Activated CD8-positive, alpha-beta T cell treated with anti-CD3 and anti-CD28 coated beads for 36 hours (primary cell): Measurements from ENCODE around the gene RARRES2. TPM values are rescaled to one million over a fixed set of nuclear protein-coding genes. Genes with fewer than 3 reads are reported as not detected.
"Not testable (repeated sequence)": the region's sequence is repeated elsewhere in the genome, so short reads cannot be mapped to it uniquely, and the experiment has no call there.

Source experiments
- ATAC-seq: fragments of 200-7000 bp; cut with Tn5 transposase; one replicate; pipeline ENCODE4 v1.10.0; 2021; ENCODE audit warnings: mild to moderate bottlenecking, moderate library complexity
- CTCF ChIA-PET: fragments of 350-600 bp; sonication (Branson Sonifier 250); formaldehyde crosslinking; loops from one replicate; lab custom pipeline; 2021; ENCODE audit warnings: antibody characterized with exemption; lab: Charles Lee
- POLR2A ChIA-PET: fragments of 350-600 bp; sonication (Branson Sonifier 250); formaldehyde crosslinking; loops from one replicate; lab custom pipeline; 2021; ENCODE audit warnings: antibody characterized with exemption; lab: Charles Lee
- DNase-seq: peaks from one replicate; pipeline ENCODE4 v3.0.0-alpha.2; 2020
- H3K27ac Mint-ChIP-seq: one replicate; pipeline ENCODE4 v1.8.0; 2021; ENCODE audit warnings: mild to moderate bottlenecking, mixed read lengths
- H3K27me3 Mint-ChIP-seq: one replicate; pipeline ENCODE4 v1.8.0; 2021; ENCODE audit warnings: mixed read lengths
- H3K36me3 Mint-ChIP-seq: one replicate; pipeline ENCODE4 v1.8.0; 2021; ENCODE audit warnings: low read depth, mixed read lengths
- H3K4me1 Mint-ChIP-seq: one replicate; pipeline ENCODE4 v1.8.0; 2021; ENCODE audit warnings: low read depth, mixed read lengths
- H3K4me3 Mint-ChIP-seq: one replicate; pipeline ENCODE4 v1.8.0; 2021; ENCODE audit warnings: mild to moderate bottlenecking, moderate library complexity, mixed read lengths
- H3K9me3 Mint-ChIP-seq: one replicate; pipeline ENCODE4 v1.8.0; 2021; ENCODE audit warnings: mixed read lengths
- CTCF ChIP-seq: fragments of 200-600 bp; IDR thresholded peaks from one replicate; pipeline ENCODE4 v1.8.0; 2022; ENCODE audit warnings: antibody characterized with exemption, mild to moderate bottlenecking
- intact Hi-C: fragments of 100-400 bp; cut with micrococcal nuclease; formaldehyde crosslinking; loops from one replicate; pipeline ENCODE4 v1.10.0; 2022
- total RNA-seq, 2 experiments: library from RNA; stranded (reverse); gene quantifications; one replicate each; pipeline ENCODE4 v1.2.3, GENCODE V29; 2021

Gene RARRES2
- total RNA-seq, 2 experiments from 2014 or later, result not detected

GRCh38 chr7:150308575-150308974 is 32.9 kb downstream of the RARRES2 start:
- ChIA-PET POLR2A (interaction anchor here (1.4 kb wide), 1 partner anchor 12 kb away, joined by 6 read pairs; no protein-coding TSS in a partner anchor), CTCF (no interaction called here)
- H3K27ac Mint-ChIP-seq, result no peak overlapping the region
- no peak for DNase-seq
- no peak overlapping the region for H3K4me3 Mint-ChIP-seq
- no peak for ATAC-seq
- intact Hi-C loops, result no loop called here
- peaks cover 7% of the 10 kb centered on the region for H3K4me1 Mint-ChIP-seq
- no peaks in the 10 kb centered on the region for H3K36me3 Mint-ChIP-seq
- H3K9me3 Mint-ChIP-seq, result no peaks in the 10 kb centered on the region
- H3K27me3 Mint-ChIP-seq, result no peaks in the 10 kb centered on the region
- TF ChIP-seq CTCF, result no peak

- no peak overlapping the region for H3K4me3 Mint-ChIP-seq
- DNase-seq (no peak), ATAC-seq (no peak)
- no peak for TF ChIP-seq CTCF
- H3K27me3 Mint-ChIP-seq, result no peaks in the 10 kb centered on the region
- no peaks in the 10 kb centered on the region for H3K9me3 Mint-ChIP-seq
- H3K36me3 Mint-ChIP-seq, result no peaks in the 10 kb centered on the region
- intact Hi-C loops, result no loop called here
- peaks cover 7% of the 10 kb centered on the region for H3K4me1 Mint-ChIP-seq
- ChIA-PET CTCF (no interaction called here), POLR2A (interaction anchor here (1.4 kb wide), 1 partner anchor 13 kb away, joined by 6 read pairs; no protein-coding TSS in a partner anchor)
- no peak overlapping the region for H3K27ac Mint-ChIP-seq
Measured at GRCh38 chr7:150307904-150308303, 33.5 kb downstream of the RARRES2 start.

GRCh38 chr7:150307129-150307528 is 34.3 kb downstream of the RARRES2 start:
- Mint-ChIP-seq H3K27me3 (no peaks in the 10 kb centered on the region), H3K36me3 (no peaks in the 10 kb centered on the region), H3K27ac (no peak overlapping the region), H3K4me3 (no peak overlapping the region), H3K9me3 (no peaks in the 10 kb centered on the region), H3K4me1 (peaks cover 7% of the 10 kb centered on the region)
- CTCF ChIA-PET, result no interaction called here
- TF ChIP-seq CTCF, result no peak
- ATAC-seq (no peak), DNase-seq (no peak)
- intact Hi-C loops, result no loop called here
- POLR2A ChIA-PET, result no interaction called here

GRCh38 chr7:150306377-150306776 is 35.1 kb downstream of the RARRES2 start:
- H3K36me3 Mint-ChIP-seq, H3K27ac Mint-ChIP-seq, intact Hi-C loops, H3K27me3 Mint-ChIP-seq, POLR2A ChIA-PET, H3K9me3 Mint-ChIP-seq, H3K4me1 Mint-ChIP-seq, ATAC-seq, H3K4me3 Mint-ChIP-seq, DNase-seq: not testable (repeated sequence)
- CTCF ChIA-PET, result interaction anchor here (1.1 kb wide), 1 partner anchor 11 kb away, joined by 4 read pairs; no protein-coding TSS in a partner anchor

GRCh38 chr7:150305903-150306284 is 35.5 kb downstream of the RARRES2 start:
- H3K36me3 Mint-ChIP-seq, H3K4me1 Mint-ChIP-seq, POLR2A ChIA-PET, intact Hi-C loops, H3K27ac Mint-ChIP-seq, DNase-seq, H3K9me3 Mint-ChIP-seq, ATAC-seq, H3K27me3 Mint-ChIP-seq, H3K4me3 Mint-ChIP-seq: not testable (repeated sequence)
- CTCF ChIA-PET, result interaction anchor here (1.1 kb wide), 1 partner anchor 11 kb away, joined by 4 read pairs; no protein-coding TSS in a partner anchor

- POLR2A ChIA-PET, H3K4me1 Mint-ChIP-seq, DNase-seq, H3K27ac Mint-ChIP-seq, H3K9me3 Mint-ChIP-seq, ATAC-seq, intact Hi-C loops, H3K36me3 Mint-ChIP-seq, H3K27me3 Mint-ChIP-seq, H3K4me3 Mint-ChIP-seq: not testable (repeated sequence)
- CTCF ChIA-PET, result interaction anchor here (1.1 kb wide), 1 partner anchor 12 kb away, joined by 4 read pairs; no protein-coding TSS in a partner anchor
Measured at GRCh38 chr7:150305259-150305902, 36.0 kb downstream of the RARRES2 start.

GRCh38 chr7:150304499-150305258 is 36.8 kb downstream of the RARRES2 start:
- CTCF ChIA-PET, H3K36me3 Mint-ChIP-seq, H3K27ac Mint-ChIP-seq, H3K9me3 Mint-ChIP-seq, DNase-seq, intact Hi-C loops, POLR2A ChIA-PET, H3K4me1 Mint-ChIP-seq, H3K4me3 Mint-ChIP-seq, ATAC-seq, H3K27me3 Mint-ChIP-seq: not testable (repeated sequence)

GRCh38 chr7:150302908-150303310 is 38.5 kb downstream of the RARRES2 start:
- POLR2A ChIA-PET, ATAC-seq, intact Hi-C loops, H3K9me3 Mint-ChIP-seq, H3K36me3 Mint-ChIP-seq, H3K27me3 Mint-ChIP-seq, H3K27ac Mint-ChIP-seq, CTCF ChIA-PET, H3K4me3 Mint-ChIP-seq, H3K4me1 Mint-ChIP-seq, DNase-seq: not testable (repeated sequence)

- H3K27me3 Mint-ChIP-seq, CTCF ChIA-PET, H3K4me1 Mint-ChIP-seq, intact Hi-C loops, H3K27ac Mint-ChIP-seq, H3K4me3 Mint-ChIP-seq, H3K9me3 Mint-ChIP-seq, ATAC-seq, DNase-seq, H3K36me3 Mint-ChIP-seq, POLR2A ChIA-PET: not testable (repeated sequence)
Measured at GRCh38 chr7:150297978-150298377, 43.5 kb downstream of the RARRES2 start.
